SK-N-DZ (cell line): ENCODE measurements around the gene IFNGR2.
"Not testable (repeated sequence)": the region's sequence is repeated elsewhere in the genome, so short reads cannot be mapped to it uniquely, and the experiment has no call there.

ENCODE experiments used
- DNase-seq: peaks from one replicate; pipeline ENCODE4 v3.0.0-alpha.2; 2015; ENCODE audit warnings: low spot score

The IFNGR2 gene

DNA sequence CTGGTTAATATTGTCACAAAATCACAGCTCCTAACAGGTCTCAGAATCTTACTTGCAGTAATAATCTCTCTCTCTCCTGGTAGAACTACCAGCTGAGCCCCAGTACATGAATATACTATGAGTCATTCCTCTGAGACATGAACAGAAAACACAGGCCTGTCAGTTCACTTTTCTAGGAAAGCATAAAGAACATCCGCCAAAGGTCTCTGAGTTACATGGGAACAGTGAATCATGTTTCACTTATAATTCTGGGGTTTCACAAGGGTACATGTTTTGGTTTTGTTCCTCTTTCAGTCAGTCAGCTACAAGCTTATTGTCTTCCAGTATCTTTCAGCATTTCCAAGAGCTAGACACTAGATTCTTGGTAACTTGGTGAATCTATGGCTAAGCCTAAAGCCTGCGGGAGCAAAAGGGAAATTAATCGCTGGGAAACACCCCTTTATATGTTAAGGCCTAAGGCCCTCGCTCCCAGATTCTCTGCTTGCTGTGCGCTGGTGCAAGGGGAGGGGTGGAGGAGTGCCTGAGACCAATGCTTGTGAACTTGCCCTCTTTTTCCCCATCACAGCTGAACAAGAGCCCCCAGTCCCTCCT is 31.7 kb downstream of the IFNGR2 start:
- no peak for DNase-seq

DNA sequence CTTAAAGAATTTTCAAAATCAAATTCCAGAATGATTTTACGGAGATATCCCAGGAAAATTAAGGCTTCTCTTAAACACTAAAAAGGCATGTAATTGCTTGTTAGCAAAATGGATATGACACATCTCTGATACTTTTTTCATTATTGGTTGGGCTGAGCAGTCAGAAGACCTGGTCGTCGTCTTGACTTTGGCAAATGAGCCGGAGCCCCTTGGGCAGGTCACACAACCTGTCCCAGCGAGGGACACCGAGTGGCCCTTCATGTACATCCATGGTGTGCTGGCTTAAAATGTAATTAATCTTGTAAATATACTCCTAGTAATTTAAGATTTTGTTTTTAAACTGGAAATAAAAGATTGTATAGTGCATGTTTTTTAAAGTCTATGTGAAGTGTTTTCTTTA is 33.9 kb downstream of the IFNGR2 start:
- no peak for DNase-seq

DNA sequence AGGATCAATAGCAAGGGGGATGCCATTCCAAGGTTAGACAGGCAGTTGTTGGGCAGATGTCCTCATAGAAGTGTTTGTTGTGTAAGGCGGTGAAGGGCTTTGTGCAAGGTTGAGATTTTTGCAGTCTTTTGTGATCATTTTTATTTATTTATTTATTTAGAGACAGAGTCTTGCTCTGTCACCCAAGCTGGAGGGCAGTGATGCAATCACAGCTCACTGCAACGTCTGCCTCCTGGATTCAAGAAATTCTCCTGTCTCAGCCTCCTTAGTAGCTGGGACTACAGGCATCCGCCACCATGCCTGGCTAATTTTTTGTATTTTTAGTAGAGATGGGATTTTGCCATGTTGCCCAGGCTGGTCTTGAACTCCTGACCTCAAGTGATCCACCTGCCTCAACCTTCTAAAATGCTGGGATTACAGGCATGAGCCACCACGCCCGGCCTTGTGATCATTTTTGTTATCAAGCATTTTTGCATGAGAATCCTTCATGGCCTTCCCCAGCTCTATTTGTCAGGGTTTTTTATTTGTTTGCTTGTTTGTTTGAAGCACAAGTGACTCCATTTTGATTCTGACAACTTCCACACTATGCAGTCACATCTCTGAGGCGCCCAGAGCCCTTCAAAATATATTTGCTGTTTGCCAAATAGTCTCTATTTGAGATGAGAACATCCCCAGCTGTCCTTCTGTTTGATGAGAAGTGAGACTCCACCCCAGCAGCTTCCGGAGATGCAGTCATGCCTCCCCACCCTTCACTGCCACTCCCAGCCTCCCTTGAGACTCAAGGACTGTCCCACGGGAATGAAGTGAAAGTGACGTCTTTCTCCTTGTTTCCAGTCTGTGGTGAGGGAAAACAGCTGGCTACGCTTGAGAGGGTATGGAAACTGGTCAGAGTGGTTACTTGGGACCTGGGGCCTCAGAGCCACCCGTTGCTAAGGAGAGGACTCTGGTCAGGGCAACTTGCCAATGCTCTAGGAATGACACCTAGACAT is 38.6 kb downstream of the IFNGR2 start:
- DNase-seq, result no peak

DNA sequence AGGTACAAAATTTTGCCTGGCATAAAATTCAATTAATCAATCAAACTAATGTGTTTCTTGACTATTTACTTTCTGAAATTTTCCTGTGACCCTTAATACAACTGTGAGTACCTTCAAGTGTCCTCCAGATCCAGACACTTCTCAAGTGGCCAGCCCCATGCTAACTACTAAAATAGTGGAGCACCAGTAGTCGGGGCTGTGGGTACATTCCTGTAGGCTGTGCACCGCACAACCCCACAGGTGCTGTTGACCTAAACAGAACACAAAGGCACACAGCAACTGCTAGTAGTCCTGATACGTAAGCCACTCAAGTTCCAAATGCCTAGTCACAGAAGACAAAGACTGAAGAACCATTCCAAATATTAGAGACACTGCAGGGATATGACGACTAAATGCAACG is 40.0 kb downstream of the IFNGR2 start:
- DNase-seq, result no peak

DNA sequence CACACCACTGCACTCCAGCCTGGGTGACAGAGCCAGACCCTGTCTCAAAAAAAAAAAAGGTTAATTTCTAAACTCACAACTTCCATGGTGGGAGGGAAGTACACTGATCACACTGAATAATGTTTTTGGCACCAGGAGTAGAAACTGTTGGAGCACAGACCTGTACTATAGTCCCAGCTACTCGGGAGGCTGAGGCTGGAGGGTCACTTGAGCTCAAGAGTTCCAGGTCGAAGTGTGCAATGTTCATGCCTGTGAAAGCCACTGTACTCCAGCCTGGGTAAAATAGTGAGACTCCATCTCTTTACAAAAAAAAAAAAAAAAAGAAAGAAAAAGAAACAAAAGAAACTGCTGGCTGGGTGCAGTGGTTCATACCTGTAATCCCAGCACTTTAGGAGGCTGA is 41.3 kb downstream of the IFNGR2 start:
- no peak for DNase-seq

DNA sequence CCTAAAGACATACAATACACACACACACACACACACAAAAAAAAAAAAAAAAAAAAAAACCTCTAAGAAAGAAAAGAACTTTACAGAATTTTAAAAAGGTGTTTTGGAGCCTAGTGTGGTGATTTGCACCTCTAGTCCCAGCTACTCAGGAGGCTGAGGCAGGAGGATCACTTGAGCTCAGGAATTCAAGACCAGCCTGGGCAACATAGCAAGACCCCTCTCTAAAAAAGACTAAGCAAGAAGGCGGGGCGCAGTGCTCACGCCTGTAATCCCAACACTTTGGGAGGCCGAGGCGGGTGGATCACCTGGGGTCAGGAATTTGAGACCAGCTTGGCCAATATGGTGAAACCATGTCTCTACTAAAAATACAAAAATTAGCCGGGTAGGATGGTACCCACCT is 43.4 kb downstream of the IFNGR2 start:
- DNase-seq, result not testable (repeated sequence)

DNA sequence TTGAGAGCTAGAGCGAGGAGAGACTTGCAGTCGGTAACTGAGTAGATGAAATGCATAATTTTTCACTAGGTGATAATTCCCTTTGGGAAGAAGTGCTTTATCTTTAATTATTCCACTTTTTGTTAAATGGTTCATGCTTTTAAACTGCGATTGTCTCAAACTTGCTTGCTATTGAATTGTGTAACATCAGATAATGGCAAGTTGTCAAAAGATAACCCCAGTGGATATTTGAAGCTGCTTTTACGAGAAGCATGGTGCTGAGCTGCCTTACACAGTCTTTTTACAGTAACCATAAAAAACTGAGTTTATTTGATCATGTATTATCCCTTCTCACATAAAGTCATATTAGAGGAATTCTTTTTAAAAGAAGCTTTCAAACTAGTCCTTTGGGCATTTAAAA is 46.4 kb downstream of the IFNGR2 start:
- DNase-seq, result no peak

DNA sequence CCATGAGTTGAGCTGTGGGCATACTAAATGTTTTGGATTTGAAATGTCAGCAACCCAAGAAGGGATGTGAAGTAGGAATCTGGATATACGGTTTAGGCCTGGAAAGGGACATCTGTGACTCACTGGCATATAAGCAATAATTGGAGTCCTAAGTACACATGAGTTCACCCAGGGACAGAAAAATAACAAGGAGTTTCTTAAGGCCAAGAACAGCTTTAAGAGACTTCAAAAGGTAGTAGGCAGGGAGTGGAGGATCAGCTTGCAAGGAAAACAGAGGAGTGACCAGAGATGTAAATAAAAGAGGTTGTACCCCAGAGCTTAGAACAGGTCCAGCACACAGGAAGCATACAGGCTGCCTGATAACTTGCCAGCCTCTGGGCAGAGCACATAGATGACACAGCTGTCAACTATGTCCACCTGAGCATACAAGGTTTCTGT is 48.4 kb downstream of the IFNGR2 start:
- DNase-seq, result no peak

DNA sequence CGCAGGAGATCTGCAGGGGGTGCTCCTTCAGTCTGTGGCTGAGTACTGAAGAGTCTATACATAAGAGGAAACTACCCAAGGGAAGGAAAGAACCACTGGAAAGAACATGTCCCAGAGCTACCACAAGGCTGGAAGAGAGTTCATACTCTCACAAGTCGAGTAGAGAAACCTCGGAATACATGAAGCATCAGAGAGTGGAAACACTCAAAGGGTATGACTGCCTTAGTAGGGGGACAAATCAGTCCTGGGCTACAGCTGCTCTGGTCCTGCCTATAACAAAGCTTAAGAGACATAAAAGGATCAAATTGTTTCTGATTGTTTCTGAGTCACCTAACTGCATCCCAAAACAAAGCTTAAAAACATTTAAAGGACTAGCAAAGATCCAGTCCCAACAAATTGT is 49.1 kb downstream of the IFNGR2 start:
- DNase-seq, result no peak

DNA sequence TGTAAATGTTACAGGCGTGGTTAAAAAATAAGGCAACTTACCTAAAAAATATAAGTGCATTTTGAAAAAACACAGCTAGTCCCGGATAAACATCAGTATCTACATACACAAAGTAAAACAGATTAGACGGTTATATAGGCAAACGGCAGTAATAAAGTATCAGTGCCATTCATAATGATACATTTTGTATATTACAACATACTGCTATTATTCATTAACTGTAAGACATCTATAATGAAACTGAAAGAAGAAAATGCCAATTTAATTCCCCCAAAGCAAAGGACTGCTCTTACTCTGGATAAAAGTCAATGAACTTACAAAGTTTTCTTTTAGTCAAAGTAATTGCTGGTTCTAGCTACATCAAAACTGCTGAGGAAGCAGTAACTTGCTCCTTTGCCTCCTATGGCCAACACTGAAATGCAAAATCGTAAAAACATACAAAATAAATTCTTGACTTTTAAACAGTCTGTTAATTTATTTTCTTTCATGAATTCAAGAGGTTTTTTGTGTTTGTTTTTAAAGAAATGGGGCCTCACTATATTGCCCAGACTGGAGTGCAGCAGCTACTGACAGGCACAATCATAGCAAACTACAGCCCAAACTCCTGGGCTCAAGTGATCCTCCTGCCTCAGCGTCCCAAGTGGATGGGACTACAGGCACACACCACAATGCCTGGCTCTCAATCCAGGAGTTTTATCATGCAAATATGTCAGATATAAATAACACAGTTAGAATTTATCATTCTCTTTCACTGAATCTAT is 52.7 kb downstream of the IFNGR2 start:
- DNase-seq, result no peak

DNA sequence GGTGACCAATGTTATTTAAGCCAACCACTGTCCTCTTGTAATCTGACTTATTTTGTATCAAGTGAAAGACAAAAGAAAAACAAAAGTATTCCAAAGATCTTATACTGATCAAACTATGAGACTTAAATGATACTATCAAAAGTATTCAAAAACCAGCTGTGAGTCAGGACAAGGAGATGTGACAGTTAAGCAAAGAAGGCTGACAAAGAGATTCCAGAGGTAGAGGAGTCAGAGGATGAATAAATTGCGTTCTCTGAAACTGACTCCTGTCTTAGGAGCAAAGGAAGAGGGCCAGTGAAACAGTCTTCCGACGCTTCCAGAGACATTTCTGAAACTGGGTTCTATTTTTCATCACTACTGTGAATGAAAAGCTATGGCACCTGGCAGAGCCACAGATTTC is 55.6 kb downstream of the IFNGR2 start:
- no peak for DNase-seq

DNA sequence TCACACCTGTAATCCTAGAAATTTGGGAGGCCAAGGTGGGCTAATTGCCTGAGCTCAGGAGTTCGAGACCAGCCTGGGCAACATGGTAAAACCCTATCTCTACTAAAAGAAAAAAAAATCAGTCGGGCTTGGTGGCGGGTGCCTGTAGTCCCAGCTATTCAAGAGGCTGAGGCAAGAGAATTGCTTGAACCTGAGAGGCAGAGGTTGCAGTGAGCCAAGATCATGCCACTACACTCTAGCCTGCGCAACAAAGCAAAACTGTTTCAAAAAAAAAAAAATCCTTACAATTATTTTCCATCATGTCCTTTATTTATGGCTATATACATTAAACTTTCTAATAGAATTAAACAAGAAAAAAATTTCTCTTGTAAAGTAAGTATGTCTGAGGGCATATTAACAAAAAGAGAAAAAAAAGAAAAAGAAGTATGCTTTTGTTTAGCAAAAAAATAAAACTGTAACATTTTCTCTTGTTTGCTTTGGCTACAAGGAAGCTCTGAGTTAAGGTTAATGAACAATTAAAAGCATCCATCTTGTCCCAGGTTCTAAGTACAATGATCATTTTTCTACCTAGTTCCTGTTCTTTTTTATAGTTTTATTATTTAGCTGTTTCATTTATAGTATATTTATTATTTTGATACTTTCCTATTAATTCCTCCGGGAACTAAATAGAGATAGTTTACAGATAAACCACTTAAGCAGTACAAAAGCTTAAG is 58.5 kb downstream of the IFNGR2 start:
- no peak for DNase-seq

DNA sequence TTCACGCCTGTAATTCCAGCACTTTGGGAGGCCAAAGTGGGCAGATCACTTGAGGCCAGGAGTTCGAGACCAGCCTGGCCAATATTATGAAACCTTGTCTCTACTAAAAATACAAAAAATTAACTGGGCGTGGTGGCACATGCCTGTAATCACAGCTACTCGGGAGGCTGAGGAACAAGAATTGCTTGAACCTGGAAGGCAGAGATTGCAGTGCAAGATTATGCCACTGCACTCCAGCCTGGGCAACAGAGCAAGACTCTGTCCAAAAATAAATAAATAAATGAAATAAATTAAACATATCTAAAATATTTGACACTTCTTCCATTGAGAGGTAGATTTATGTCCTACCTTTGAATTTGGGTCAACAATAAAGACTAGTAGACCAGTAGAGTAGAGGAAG is 66.0 kb downstream of the IFNGR2 start:
- not testable (repeated sequence) for DNase-seq

DNA sequence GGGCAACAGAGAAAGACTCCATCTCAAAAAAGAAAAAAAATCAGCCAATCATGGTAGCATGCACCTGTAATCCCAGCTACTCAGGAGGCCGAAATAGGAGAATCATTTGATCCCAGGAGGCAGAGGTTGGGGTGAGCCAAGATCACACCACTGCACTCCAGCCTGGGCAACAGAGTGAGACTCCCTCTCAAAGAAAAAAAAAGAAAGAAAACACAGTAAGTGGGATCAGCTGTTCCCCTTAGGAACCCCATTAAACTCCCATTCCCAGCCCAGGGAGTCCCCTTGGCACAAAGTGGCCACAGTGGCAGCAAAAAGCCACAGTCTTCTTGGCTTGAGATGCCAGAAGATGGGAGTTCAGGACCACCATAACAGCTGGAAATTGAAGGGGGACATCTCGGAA is 67.5 kb downstream of the IFNGR2 start:
- no peak for DNase-seq

DNA sequence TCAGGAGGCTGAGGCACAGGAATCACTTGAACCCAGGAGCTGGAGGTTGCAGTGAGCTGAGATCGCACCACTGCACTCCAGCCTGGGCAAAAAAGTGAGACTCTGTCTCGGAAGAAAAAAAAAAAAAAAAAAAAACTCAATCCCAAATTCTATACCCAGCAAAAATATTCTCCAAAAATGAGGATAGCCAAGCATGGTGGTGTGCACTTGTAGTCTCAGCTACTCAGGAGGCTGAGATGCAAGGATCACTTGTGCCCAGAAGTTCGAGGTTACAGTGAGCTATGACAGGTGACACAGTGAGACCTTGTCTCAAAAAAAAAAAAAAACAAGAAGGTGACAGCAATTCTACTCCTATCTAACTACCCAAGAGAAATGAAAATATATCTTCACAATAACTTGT is 70.1 kb downstream of the IFNGR2 start:
- DNase-seq, result no peak

DNA sequence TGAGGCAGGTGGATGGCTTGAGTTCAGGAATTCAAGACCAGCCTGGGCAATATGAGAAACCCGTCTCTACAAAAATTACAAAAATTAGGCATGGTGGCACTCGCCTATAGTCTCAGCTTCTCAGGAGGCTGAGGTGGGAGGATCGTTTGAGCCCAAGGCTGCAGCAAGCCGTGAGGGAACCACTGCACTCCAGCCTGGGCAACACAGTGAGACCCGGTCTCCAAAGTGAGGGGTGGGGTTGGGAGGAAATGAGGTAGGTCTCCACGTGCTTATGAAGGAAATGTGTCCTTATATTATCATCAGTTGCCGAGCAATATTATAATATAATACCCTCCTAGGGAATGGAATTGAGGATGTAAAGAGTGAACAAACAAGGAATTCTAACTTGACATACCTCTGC is 73.9 kb downstream of the IFNGR2 start:
- no peak for DNase-seq

DNA sequence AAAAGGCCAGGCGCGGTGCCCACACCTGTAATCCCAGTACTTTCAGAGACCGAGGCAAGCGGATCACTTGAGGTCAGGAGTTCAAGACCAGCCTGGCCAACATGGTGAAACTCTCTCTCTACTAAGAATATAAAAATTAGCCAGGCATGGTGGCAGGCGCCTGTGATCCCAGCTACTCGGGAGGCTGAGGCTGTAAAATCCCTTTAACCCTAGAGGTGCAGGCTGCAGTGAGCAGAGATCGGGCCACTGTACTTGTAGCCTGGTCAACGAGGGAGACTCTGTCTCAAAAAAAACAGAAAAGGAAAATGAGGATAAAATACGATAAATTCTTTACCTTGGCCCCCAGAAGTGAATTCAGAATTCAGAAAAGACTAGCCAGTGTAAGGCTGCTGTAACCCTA is 75.0 kb downstream of the IFNGR2 start:
- DNase-seq, result no peak

DNA sequence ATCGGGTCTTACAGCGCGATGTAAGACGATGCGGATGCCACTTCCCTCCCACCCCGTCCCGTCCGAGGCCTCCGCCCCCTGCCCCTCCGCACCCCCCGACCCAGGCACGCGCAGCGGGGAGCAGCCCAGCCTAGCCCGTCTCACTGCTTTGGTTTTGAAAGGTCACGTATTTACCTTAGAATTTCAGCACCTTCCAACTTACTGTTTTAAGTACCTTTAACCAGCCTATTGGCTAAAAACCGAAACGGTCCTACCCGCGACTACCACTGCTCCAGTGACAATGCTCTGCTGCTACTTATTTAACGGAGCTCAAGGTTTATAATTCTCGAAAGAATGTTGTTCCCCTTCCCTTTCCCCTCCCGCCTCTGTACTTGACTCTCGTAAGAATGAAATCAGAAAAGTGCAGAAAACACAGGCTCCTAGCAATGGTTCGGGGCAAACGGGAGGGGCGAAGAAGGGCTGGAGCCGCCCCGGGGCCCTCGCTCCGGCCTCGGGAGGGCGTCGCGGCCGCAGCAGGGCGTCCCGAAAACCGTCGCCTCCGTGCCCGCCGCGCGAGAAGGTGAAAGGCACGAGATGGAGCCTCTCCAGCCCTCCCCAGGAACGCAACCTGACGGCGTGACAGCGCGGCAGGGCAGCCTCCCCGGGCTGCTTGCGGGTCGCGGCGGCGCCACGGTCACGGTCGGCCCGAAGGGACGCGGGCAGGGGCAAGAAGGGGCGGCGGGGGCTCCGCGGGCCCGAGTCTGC is 75.9 kb downstream of the IFNGR2 start:
- DNase-seq, result no peak

DNA sequence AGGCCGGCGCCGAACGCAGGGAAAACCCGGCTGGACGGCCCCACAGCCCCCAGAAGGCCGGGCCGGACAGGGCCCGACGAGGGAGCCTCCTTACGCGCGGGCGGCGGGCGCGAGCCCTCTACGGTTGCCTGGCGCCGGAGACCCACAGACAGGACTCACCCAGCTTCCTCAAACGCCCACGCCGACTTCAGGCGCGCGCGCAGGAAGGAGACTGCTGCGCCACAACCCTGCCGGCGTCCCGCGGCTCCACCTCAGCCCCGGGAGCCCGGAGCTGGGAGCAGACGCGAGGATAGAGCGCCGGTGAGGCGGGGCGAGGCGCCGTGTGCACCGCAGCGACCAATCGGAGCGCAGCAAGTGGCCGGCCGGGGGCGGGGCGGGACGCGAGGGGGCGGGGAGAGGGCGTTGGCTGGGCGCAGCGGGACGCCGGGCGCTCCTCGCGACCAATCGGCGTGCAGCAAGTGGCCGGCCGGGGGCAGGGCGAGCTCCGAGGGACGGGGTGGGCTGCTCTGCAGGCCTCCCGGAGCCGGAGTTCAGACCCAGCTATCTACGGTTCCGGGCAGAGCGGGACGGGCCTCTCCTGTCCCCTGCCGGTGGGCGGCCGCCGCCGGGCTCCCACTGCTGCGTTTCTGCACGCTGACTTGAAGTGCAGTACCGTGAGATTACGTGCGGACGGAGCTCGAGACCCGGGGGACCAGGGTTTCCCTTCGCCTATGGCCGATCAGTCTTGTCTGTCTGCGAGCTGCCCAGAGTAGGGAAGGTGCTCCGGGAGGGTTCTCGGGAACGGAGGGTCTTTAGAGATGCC is 76.7 kb downstream of the IFNGR2 start, which contains the start of gene TMEM50B:
Gene TMEM50B, minus strand, starts transcription at position 296 of the 802 bp plus-strand sequence. CDS start 11,089 bp downstream, outside the sequence.
- peak; percentile 90 for DNase-seq
